ENCODE data around the gene FOXP2. TPM values are rescaled to one million over a fixed set of nuclear protein-coding genes. Genes with fewer than 3 reads are reported as not detected.

FOXP2 gene
- total RNA-seq, 3 donors from 2014 or later (not counting 1 experiment from before 2014, with no cell fraction given), result not detected

DNA sequence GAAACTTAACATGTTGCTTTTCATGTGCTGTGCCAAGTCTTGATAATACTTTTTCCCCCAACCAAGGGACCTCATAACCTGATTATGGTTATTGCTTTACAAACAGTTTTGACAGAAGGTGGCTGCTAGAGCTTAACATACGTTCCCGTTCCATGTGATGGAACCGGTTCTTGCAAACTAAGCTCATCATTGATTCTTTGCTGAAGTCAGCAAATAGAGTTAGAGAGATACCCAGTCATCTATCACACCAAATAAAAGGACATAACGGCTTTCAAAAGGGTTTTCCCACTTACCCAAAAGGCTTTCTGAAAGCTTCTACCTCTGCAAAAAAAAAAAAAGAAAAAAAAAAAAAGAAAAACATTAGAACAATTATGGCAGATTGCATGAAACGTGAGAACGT is 277.0 kb downstream of the FOXP2 start:
- no peak overlapping the region for H3K27ac Mint-ChIP-seq
- TF ChIP-seq, protein P1, sequence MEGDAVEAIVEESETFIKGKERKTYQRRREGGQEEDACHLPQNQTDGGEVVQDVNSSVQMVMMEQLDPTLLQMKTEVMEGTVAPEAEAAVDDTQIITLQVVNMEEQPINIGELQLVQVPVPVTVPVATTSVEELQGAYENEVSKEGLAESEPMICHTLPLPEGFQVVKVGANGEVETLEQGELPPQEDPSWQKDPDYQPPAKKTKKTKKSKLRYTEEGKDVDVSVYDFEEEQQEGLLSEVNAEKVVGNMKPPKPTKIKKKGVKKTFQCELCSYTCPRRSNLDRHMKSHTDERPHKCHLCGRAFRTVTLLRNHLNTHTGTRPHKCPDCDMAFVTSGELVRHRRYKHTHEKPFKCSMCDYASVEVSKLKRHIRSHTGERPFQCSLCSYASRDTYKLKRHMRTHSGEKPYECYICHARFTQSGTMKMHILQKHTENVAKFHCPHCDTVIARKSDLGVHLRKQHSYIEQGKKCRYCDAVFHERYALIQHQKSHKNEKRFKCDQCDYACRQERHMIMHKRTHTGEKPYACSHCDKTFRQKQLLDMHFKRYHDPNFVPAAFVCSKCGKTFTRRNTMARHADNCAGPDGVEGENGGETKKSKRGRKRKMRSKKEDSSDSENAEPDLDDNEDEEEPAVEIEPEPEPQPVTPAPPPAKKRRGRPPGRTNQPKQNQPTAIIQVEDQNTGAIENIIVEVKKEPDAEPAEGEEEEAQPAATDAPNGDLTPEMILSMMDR (IDR thresholded peaks at IDR 0.05), result no peak
- Histone ChIP-seq H3K9me3 (ENCODE audit: control insufficient read depth, insufficient read depth, low read length) (no peaks in the 10 kb centered on the region), H3K27me3 (ENCODE audit: control insufficient read depth, insufficient read depth, low read length) (no peaks in the 10 kb centered on the region), H3K27ac (ENCODE audit: low read length) (no peak overlapping the region), H3K36me3 (ENCODE audit: control insufficient read depth, insufficient read depth, low read length) (no peaks in the 10 kb centered on the region), H3K4me3 (ENCODE audit: low read length) (no peak overlapping the region), H3K4me1 (ENCODE audit: control insufficient read depth, insufficient read depth, low read length) (no peaks in the 10 kb centered on the region)
- intact Hi-C loops (cut with micrococcal nuclease), result no loop called here
- no peak for DNase-seq
- ATAC-seq, result no peak
- no peaks in the 10 kb centered on the region for H3K36me3 Mint-ChIP-seq
- no peaks in the 10 kb centered on the region for H3K4me1 Mint-ChIP-seq
- no peak overlapping the region for H3K4me3 Mint-ChIP-seq
- 95% methylated on average over 5 of the region's 6 CpGs for WGBS (ENCODE audit: insufficient coverage)
- H3K27me3 Mint-ChIP-seq (ENCODE audit: low read depth in 2 of 2), result no peaks in the 10 kb centered on the region
- H3K9me3 Mint-ChIP-seq, result peaks cover 1 to 2% of the 10 kb centered on the region in 2 donors

DNA sequence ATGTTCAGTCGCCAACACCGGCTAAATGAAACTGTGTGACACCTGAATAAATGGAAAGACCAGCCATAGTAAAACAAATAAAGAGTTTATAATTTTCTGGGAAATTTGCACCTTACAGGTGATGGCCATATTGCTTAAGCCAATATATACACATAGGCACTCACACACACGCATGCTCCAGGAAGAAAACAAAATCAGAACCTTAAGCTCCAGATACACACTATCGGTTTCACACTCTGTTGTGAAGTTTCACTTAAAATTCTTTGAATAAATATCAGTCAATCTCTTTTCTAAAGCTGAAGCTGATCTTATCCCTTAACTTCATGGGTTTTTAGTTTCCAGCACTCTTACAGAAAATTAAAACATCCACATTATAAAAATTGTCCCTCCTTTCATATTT is 280.6 kb downstream of the FOXP2 start:
- H3K27ac Mint-ChIP-seq, result no peak overlapping the region
- no peak for DNase-seq
- H3K27me3 Mint-ChIP-seq (ENCODE audit: low read depth in 2 of 2), result no peaks in the 10 kb centered on the region
- no peak overlapping the region for H3K4me3 Mint-ChIP-seq
- H3K4me1 ChIP-seq (ENCODE audit: control insufficient read depth, insufficient read depth, low read length), result no peaks in the 10 kb centered on the region
- H3K27ac ChIP-seq (ENCODE audit: low read length), result no peak overlapping the region
- no peak overlapping the region for H3K4me3 ChIP-seq (ENCODE audit: low read length)
- intact Hi-C loops (cut with micrococcal nuclease), result no loop called here
- ATAC-seq, result no peak
- TF ChIP-seq, protein P1 (IDR thresholded peaks at IDR 0.05), result no peak
- peaks cover 0 to 8% of the 10 kb centered on the region in 2 donors for H3K9me3 Mint-ChIP-seq
- H3K36me3 ChIP-seq (ENCODE audit: control insufficient read depth, insufficient read depth, low read length), result no peaks in the 10 kb centered on the region
- H3K27me3 ChIP-seq (ENCODE audit: control insufficient read depth, insufficient read depth, low read length), result no peaks in the 10 kb centered on the region
- 92% methylated on average over 4 of the region's 4 CpGs for WGBS (ENCODE audit: insufficient coverage)
- no peaks in the 10 kb centered on the region for H3K9me3 ChIP-seq (ENCODE audit: control insufficient read depth, insufficient read depth, low read length)
- no peaks in the 10 kb centered on the region for H3K36me3 Mint-ChIP-seq
- H3K4me1 Mint-ChIP-seq, result no peaks in the 10 kb centered on the region

DNA sequence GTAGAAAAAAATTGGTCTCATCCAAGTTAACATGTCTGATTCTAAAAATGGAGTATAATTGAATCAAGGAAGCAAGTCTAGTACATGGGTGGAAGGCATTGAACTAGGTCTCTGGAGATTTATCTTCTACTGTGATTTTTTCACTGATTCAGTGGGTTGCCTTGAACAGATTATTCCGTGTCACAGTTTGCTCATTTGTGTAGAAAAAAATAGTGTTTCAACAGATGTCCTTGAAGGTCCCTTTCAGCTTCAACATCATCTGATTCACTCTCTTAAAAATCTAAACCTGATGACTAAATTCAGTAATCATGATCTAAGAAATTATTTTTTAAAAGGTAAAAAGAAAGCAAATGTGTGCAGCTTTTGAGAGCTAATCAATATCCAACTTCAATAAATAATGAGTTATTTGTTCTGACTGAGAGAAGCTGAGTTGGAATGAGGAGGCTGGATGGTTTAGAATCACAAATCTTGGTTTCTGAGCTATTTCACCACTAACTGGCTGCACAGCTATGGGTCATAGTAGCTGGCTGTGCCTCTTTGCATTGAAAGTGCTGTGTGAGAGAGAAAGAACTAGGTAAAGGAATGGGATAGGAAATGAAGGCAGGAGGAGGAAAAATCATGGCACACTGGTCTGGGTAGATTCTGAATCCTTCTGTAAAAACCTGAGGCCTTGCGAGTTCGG is 285.8 kb downstream of the FOXP2 start:
- Histone ChIP-seq H3K27me3 (ENCODE audit: control insufficient read depth, insufficient read depth, low read length) (no peaks in the 10 kb centered on the region), H3K27ac (ENCODE audit: low read length) (no peak overlapping the region), H3K4me3 (ENCODE audit: low read length) (no peak overlapping the region), H3K9me3 (ENCODE audit: control insufficient read depth, insufficient read depth, low read length) (no peaks in the 10 kb centered on the region), H3K4me1 (ENCODE audit: control insufficient read depth, insufficient read depth, low read length) (no peaks in the 10 kb centered on the region), H3K36me3 (ENCODE audit: control insufficient read depth, insufficient read depth, low read length) (no peaks in the 10 kb centered on the region)
- Mint-ChIP-seq H3K27me3 (ENCODE audit: low read depth in 2 of 2) (no peaks in the 10 kb centered on the region), H3K9me3 (peaks cover 2 to 10% of the 10 kb centered on the region in 2 donors), H3K36me3 (no peaks in the 10 kb centered on the region), H3K4me1 (no peaks in the 10 kb centered on the region), H3K27ac (no peak overlapping the region), H3K4me3 (no peak overlapping the region)
- WGBS (ENCODE audit: insufficient coverage), result 80% methylated on average over 2 of the region's 3 CpGs
- no peak for DNase-seq
- no peak for ATAC-seq
- TF ChIP-seq, protein P1 (IDR thresholded peaks at IDR 0.05), result no peak
- intact Hi-C loops (cut with micrococcal nuclease), result no loop called here

DNA sequence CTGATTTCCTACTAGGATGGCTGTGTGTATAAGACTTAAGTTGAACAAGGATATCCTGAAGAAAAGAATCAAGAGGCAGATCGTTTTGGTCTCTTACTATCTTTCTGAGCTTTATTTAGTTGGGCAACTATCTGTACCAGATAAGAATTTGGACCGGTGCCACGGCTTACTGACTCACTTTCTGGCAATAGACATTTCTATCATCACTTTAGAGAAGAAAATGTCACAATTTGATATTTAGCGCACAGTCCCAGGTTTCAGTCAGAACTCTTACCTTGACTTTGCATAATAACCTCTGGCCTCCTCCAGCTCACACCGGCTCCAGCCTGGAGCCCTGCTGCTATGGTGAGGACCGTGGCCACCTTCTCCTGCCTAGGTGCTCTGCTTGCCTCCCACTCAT is 289.1 kb downstream of the FOXP2 start:
- Mint-ChIP-seq H3K4me3 (no peak overlapping the region), H3K4me1 (no peaks in the 10 kb centered on the region), H3K36me3 (no peaks in the 10 kb centered on the region), H3K27me3 (ENCODE audit: low read depth in 2 of 2) (no peaks in the 10 kb centered on the region), H3K27ac (no peak overlapping the region), H3K9me3 (peaks cover 5 to 7% of the 10 kb centered on the region in 2 donors)
- no peaks in the 10 kb centered on the region for H3K9me3 ChIP-seq (ENCODE audit: control insufficient read depth, insufficient read depth, low read length)
- H3K36me3 ChIP-seq (ENCODE audit: control insufficient read depth, insufficient read depth, low read length), result no peaks in the 10 kb centered on the region
- H3K4me1 ChIP-seq (ENCODE audit: control insufficient read depth, insufficient read depth, low read length), result no peaks in the 10 kb centered on the region
- DNase-seq (no peak), ATAC-seq (no peak)
- TF ChIP-seq, protein P1 (IDR thresholded peaks at IDR 0.05), result no peak
- H3K27me3 ChIP-seq (ENCODE audit: control insufficient read depth, insufficient read depth, low read length), result no peaks in the 10 kb centered on the region
- no peak overlapping the region for H3K27ac ChIP-seq (ENCODE audit: low read length)
- intact Hi-C loops (cut with micrococcal nuclease), result no loop called here
- no peak overlapping the region for H3K4me3 ChIP-seq (ENCODE audit: low read length)
- WGBS (ENCODE audit: insufficient coverage), result 84% methylated on average over 5 of the region's 6 CpGs
